OCI-LY7 (cell line): Measurements from ENCODE around the gene VAT1L.

Experiments used
- EZH2phosphoT487 ChIP-seq: fragments of 200-600 bp; sonication (generic); IDR thresholded peaks from 2 replicates; pipeline ENCODE4 v1.6.1; 2018; ENCODE audit warnings: low read depth, borderline replicate concordance, mild to moderate bottlenecking, mixed run types, antibody characterized with exemption, low read length, moderate library complexity, mixed read lengths
- TF ChIP-seq, protein P1 (sequence below): fragments of 200-600 bp; sonication (generic); conservative IDR thresholded peaks from 2 replicates; pipeline ENCODE4 v1.5.1; 2014; ENCODE audit warnings: mild to moderate bottlenecking, antibody characterized with exemption, low read length, moderate library complexity, mixed read lengths

- TF ChIP-seq, protein P1, sequence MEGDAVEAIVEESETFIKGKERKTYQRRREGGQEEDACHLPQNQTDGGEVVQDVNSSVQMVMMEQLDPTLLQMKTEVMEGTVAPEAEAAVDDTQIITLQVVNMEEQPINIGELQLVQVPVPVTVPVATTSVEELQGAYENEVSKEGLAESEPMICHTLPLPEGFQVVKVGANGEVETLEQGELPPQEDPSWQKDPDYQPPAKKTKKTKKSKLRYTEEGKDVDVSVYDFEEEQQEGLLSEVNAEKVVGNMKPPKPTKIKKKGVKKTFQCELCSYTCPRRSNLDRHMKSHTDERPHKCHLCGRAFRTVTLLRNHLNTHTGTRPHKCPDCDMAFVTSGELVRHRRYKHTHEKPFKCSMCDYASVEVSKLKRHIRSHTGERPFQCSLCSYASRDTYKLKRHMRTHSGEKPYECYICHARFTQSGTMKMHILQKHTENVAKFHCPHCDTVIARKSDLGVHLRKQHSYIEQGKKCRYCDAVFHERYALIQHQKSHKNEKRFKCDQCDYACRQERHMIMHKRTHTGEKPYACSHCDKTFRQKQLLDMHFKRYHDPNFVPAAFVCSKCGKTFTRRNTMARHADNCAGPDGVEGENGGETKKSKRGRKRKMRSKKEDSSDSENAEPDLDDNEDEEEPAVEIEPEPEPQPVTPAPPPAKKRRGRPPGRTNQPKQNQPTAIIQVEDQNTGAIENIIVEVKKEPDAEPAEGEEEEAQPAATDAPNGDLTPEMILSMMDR = no peak
- no peak for TF ChIP-seq EZH2phosphoT487
Measured at GRCh38 chr16:77843405-77843804, 55.0 kb downstream of the VAT1L start.
